ENCODE results near the gene NTMT1.

DNA sequence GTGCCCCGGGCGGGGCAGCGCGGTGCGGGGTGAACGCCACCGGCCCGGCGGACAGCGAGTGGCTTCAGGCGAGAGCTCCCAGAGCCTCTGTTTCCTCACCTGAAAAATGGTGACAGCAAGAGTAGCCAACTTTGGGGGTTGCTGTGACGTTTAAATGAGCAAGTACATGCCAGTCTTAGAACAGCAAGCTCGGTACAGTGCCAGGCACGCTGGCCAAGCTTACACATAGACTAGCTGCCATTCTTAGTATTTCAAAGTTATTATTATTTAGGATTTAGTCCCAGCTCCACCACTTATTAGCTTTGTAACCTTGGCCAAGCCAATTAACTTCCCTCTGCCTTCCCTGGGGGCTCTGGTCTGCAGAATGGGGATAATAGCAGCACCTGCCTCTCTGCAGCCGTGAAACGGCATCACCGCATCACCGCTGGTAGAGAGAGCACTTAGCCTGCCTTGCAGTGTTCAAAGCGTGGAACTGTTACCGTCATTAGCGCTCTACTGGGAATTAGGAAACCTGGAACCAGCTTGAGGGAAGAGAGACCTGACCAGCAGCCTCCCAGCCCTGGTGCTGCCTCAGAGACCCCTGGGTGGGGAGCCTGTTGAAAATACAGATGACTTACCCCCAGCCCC lies 5.2 kb upstream of the NTMT1 start, which contains the start of gene C9orf50:
- TF ChIP-seq CTCF (IDR thresholded peaks at IDR 0.05): no peak
- no peak for TF ChIP-seq POLR2A (IDR thresholded peaks at IDR 0.05)
